IPS-11a (cell line): Measurements from ENCODE around the gene LRFN2.

Source experiments
- H3K4me3 ChIP-seq: one replicate; pipeline ENCODE4 v1.5.1; 2013; ENCODE audit warnings: low read depth, low read length, control low read depth

Gene LRFN2

GRCh38 chr6:40386200-40386599 is 201.0 kb downstream of the LRFN2 start:
- no peak overlapping the region for H3K4me3 ChIP-seq

- H3K4me3 ChIP-seq = no peak overlapping the region
Measured at GRCh38 chr6:40383348-40384115, 203.6 kb downstream of the LRFN2 start.

GRCh38 chr6:40380271-40380670 is 206.9 kb downstream of the LRFN2 start:
- no peak overlapping the region for H3K4me3 ChIP-seq

- no peak overlapping the region for H3K4me3 ChIP-seq
Measured at GRCh38 chr6:40379811-40380210, 207.4 kb downstream of the LRFN2 start.

GRCh38 chr6:40378725-40379074 is 208.5 kb downstream of the LRFN2 start:
- no peak overlapping the region for H3K4me3 ChIP-seq

- H3K4me3 ChIP-seq = no peak overlapping the region
Measured at GRCh38 chr6:40378071-40378724, 209.0 kb downstream of the LRFN2 start.

GRCh38 chr6:40377173-40377806 is 209.9 kb downstream of the LRFN2 start:
- H3K4me3 ChIP-seq = no peak overlapping the region

GRCh38 chr6:40376113-40376650 is 211.0 kb downstream of the LRFN2 start:
- no peak overlapping the region for H3K4me3 ChIP-seq

GRCh38 chr6:40373267-40373666 is 213.9 kb downstream of the LRFN2 start:
- H3K4me3 ChIP-seq = no peak overlapping the region

- no peak overlapping the region for H3K4me3 ChIP-seq
Measured at GRCh38 chr6:40371621-40372020, 215.5 kb downstream of the LRFN2 start.

GRCh38 chr6:40371095-40371494 is 216.1 kb downstream of the LRFN2 start:
- no peak overlapping the region for H3K4me3 ChIP-seq

GRCh38 chr6:40369891-40370290 is 217.3 kb downstream of the LRFN2 start:
- no peak overlapping the region for H3K4me3 ChIP-seq

- no peak overlapping the region for H3K4me3 ChIP-seq
Measured at GRCh38 chr6:40369042-40369441, 218.1 kb downstream of the LRFN2 start.

- no peak overlapping the region for H3K4me3 ChIP-seq
Measured at GRCh38 chr6:40362859-40363258, 224.3 kb downstream of the LRFN2 start.

GRCh38 chr6:40359808-40360207 is 227.4 kb downstream of the LRFN2 start:
- no peak overlapping the region for H3K4me3 ChIP-seq

- no peak overlapping the region for H3K4me3 ChIP-seq
Measured at GRCh38 chr6:40358473-40359460, 228.4 kb downstream of the LRFN2 start.

- H3K4me3 ChIP-seq = no peak overlapping the region
Measured at GRCh38 chr6:40356242-40356910, 230.8 kb downstream of the LRFN2 start.

- no peak overlapping the region for H3K4me3 ChIP-seq
Measured at GRCh38 chr6:40355532-40355931, 231.6 kb downstream of the LRFN2 start.

GRCh38 chr6:40355066-40355465 is 232.1 kb downstream of the LRFN2 start:
- no peak overlapping the region for H3K4me3 ChIP-seq

GRCh38 chr6:40353967-40354452 is 233.2 kb downstream of the LRFN2 start:
- H3K4me3 ChIP-seq = no peak overlapping the region
